ENCODE measurements around the gene PHLDA1. TPM values are rescaled to one million over a fixed set of nuclear protein-coding genes. Genes with fewer than 3 reads are reported as not detected.

Gene PHLDA1
- total RNA-seq, 1 donor from 2014 or later: 169 TPM

GRCh38 chr12:76029982-76030340 lies 1.6 kb downstream of the PHLDA1 start:
- H3K4me1 Mint-ChIP-seq (ENCODE audit: low read depth, unreplicated experiment): peaks cover 33% of the 10 kb centered on the region
- DNase-seq: no peak
- TF ChIP-seq, protein P1, sequence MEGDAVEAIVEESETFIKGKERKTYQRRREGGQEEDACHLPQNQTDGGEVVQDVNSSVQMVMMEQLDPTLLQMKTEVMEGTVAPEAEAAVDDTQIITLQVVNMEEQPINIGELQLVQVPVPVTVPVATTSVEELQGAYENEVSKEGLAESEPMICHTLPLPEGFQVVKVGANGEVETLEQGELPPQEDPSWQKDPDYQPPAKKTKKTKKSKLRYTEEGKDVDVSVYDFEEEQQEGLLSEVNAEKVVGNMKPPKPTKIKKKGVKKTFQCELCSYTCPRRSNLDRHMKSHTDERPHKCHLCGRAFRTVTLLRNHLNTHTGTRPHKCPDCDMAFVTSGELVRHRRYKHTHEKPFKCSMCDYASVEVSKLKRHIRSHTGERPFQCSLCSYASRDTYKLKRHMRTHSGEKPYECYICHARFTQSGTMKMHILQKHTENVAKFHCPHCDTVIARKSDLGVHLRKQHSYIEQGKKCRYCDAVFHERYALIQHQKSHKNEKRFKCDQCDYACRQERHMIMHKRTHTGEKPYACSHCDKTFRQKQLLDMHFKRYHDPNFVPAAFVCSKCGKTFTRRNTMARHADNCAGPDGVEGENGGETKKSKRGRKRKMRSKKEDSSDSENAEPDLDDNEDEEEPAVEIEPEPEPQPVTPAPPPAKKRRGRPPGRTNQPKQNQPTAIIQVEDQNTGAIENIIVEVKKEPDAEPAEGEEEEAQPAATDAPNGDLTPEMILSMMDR (IDR thresholded peaks at IDR 0.05; ENCODE audit: partially characterized antibody, unreplicated experiment): no peak
- H3K27ac Mint-ChIP-seq (ENCODE audit: unreplicated experiment): peak overlapping the region; percentile 97
- H3K4me3 Mint-ChIP-seq (ENCODE audit: unreplicated experiment): peak overlapping the region; percentile 94
- H3K27me3 Mint-ChIP-seq (ENCODE audit: unreplicated experiment): peaks cover 25% of the 10 kb centered on the region
- peaks cover 12% of the 10 kb centered on the region for H3K36me3 Mint-ChIP-seq (ENCODE audit: unreplicated experiment)
- H3K9me3 Mint-ChIP-seq (ENCODE audit: unreplicated experiment): peaks cover 31% of the 10 kb centered on the region

DNA sequence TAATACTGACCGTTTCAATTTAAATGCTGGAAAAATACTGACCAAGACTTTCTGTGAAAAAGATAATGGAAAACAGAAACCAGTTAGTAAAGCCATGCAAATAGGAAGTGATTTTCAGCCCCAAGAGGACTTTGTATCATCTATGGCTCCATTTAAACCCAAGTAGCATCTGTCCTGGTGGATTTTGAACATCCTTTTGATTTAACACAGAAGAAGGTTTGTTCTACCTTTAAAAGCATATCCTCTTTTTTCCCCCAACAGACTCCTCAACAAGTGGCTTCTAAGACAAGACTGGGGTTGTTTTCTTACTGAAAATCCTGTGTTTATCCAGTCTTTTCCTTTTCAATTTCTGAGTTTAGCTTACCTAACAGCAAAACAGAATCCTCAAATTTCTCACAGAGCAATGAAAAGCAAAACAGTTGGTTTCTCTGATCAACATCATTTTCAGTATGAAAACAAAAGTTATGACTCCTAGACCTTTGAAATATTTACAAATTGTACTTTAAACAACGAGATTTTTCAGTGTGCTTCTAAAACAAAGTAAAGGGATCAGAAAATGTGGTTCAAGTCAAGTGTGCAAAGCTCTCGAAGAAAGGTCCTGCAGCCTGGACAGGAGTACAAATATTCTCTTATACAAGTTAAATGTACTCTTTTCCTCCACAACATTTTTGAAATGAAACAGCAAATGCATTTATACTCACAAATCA lies 2.9 kb downstream of the PHLDA1 start:
- peaks cover 29% of the 10 kb centered on the region for H3K9me3 Mint-ChIP-seq (ENCODE audit: unreplicated experiment)
- peaks cover 25% of the 10 kb centered on the region for H3K27me3 Mint-ChIP-seq (ENCODE audit: unreplicated experiment)
- H3K36me3 Mint-ChIP-seq (ENCODE audit: unreplicated experiment): peaks cover 12% of the 10 kb centered on the region
- peak overlapping the region; percentile 94 for H3K4me3 Mint-ChIP-seq (ENCODE audit: unreplicated experiment)
- H3K27ac Mint-ChIP-seq (ENCODE audit: unreplicated experiment): peak overlapping the region; percentile 97
- TF ChIP-seq, protein P1 (IDR thresholded peaks at IDR 0.05; ENCODE audit: partially characterized antibody, unreplicated experiment): no peak
- peaks cover 27% of the 10 kb centered on the region for H3K4me1 Mint-ChIP-seq (ENCODE audit: low read depth, unreplicated experiment)
- DNase-seq: no peak

DNA sequence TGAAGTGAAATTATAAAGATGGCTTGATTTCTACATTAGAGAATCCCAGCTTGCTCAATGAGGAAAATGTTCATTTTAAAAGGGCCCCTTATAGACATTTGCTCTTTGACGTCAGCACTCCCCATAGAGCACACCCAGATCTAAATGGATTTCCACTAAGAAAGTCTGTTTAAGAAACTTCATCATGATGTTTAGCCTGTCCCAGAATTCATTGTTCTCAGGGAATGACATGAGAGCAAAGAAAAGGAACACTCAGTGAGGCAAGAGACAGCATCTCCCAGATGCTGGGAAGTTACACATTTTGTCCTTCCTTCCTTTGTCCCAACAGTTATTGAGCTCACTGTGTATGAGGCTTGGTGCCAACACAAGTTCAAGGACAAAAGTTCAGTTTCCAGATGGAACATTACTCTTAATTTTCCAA lies 4.9 kb downstream of the PHLDA1 start:
- Mint-ChIP-seq H3K4me3 (ENCODE audit: unreplicated experiment) (peak overlapping the region; percentile 90), H3K9me3 (ENCODE audit: unreplicated experiment) (peaks cover 20% of the 10 kb centered on the region), H3K27ac (ENCODE audit: unreplicated experiment) (peak overlapping the region; percentile 87), H3K36me3 (ENCODE audit: unreplicated experiment) (peaks cover 16% of the 10 kb centered on the region), H3K27me3 (ENCODE audit: unreplicated experiment) (peaks cover 15% of the 10 kb centered on the region), H3K4me1 (ENCODE audit: low read depth, unreplicated experiment) (peaks cover 19% of the 10 kb centered on the region)
- no peak for DNase-seq
- TF ChIP-seq, protein P1 (IDR thresholded peaks at IDR 0.05; ENCODE audit: partially characterized antibody, unreplicated experiment): no peak

DNA sequence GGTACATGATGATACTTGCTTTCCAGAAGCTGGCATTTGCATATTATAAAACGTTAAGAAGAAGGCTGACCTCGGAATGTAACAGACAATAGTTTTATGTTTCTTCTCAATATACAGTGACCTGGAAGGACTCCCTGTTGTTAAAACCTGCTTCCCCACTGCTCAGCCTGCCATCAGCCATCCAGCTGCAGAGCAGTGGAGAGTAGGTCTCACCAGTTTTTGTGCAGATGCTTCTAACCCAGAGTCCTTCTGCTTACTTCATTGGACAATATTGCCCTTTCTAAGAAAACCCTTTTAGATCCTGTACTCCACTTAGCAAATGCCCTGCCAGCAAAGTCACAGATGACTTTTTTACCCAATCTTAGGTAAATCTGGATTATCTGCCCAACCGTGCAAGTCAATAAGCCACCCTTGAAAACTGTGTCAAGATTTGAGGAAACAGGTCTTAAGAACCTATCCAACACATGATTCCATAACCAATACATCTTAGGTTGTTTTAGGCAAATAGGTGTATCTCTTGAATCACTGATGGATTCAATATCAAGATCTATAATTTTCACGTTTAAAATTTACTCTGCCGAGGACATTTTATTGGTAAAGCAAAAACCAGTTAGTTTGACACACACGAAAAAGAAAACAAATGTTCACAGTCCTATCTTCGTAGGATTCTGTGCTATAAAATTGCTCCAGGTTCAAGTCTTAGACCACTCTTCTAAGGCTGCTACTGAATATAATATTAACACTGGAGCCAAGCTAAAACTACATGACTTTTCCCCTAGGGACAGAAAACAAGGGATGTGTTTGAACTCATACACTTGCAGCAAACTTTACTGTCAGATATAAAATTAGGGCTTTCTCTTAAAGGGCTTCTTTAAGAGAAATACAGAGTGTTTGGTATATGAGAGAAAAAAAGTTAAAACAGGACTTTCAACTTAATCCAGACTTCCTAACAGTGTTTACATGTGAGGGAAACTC lies 5.7 kb downstream of the PHLDA1 start:
- Mint-ChIP-seq H3K9me3 (ENCODE audit: unreplicated experiment) (peaks cover 20% of the 10 kb centered on the region), H3K4me3 (ENCODE audit: unreplicated experiment) (peak overlapping the region; percentile 3), H3K4me1 (ENCODE audit: low read depth, unreplicated experiment) (peaks cover 19% of the 10 kb centered on the region), H3K27me3 (ENCODE audit: unreplicated experiment) (peaks cover 13% of the 10 kb centered on the region), H3K36me3 (ENCODE audit: unreplicated experiment) (peaks cover 16% of the 10 kb centered on the region), H3K27ac (ENCODE audit: unreplicated experiment) (peak overlapping the region; percentile 79)
- DNase-seq: no peak
- TF ChIP-seq, protein P1 (IDR thresholded peaks at IDR 0.05; ENCODE audit: partially characterized antibody, unreplicated experiment): no peak
